Erythroblast (primary cell): ENCODE measurements around the gene DZANK1.

Experiments
- GATA1 ChIP-seq: IDR thresholded peaks from 2 replicates; pipeline ENCODE4 v1.6.1; 2011; ENCODE audit warnings: low read depth, mild to moderate bottlenecking, control low read depth, low read length, moderate library complexity
- POLR2A ChIP-seq: IDR thresholded peaks from 2 replicates; pipeline ENCODE4 v1.6.1; 2011; ENCODE audit warnings: mild to moderate bottlenecking, low read length

DNA sequence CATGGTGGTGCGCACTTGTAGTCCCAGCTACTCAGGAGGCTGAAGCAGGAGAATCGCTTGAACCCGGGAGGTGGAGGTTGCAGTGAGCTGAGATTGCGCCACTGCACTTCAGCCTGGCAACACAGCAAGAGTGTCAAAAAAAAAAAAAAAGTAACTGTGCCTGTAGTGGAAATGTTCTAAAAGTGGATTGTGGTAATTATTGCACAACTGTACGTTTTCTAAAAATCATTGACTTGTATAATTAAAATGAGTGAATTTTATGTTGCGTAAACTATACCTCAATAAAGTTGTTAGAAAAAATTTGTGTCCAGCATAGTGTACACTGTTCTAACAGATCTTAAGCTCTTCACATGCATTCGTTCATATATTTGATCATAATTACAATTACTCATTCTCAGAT is 46.4 kb upstream of the DZANK1 start:
- TF ChIP-seq POLR2A (no peak), GATA1 (no peak)
